SK-N-SH treated with all-trans-retinoic acid at 6 μM for 48 hours (cell line): ENCODE measurements around the gene FREY1.

Experiments
- ATAC-seq: fragments of 200-7000 bp; cut with Tn5 transposase; 3 replicates; pipeline ENCODE4 v1.9.1; 2020; ENCODE audit warnings: mild to moderate bottlenecking, moderate library complexity
- ARNTL ChIP-seq: fragments of 450-650 bp; formaldehyde crosslinking; IDR thresholded peaks from 2 replicates; pipeline ENCODE4 v1.5.0; 2020; ENCODE audit warnings: low read depth, mild to moderate bottlenecking, moderate library complexity, borderline replicate concordance
- BACH2 ChIP-seq: fragments of 250-450 bp; sonication (Bioruptor Pico); IDR thresholded peaks from 2 replicates; pipeline ENCODE4 v1.9.0; 2021; ENCODE audit warnings: mild to moderate bottlenecking, borderline replicate concordance
- CSDC2 ChIP-seq: fragments of 250-450 bp; sonication (Bioruptor Pico); IDR thresholded peaks from 2 replicates; pipeline ENCODE4 v1.5.0; 2020; ENCODE audit warnings: mild to moderate bottlenecking, moderate library complexity
- ISL1 ChIP-seq: fragments of 250-450 bp; sonication (Bioruptor Pico); IDR thresholded peaks from 2 replicates; pipeline ENCODE4 v2.1.2; 2022; ENCODE audit warnings: mild to moderate bottlenecking, moderate library complexity
- RARB ChIP-seq: fragments of 250-450 bp; sonication (Bioruptor Pico); IDR thresholded peaks from 2 replicates; pipeline ENCODE4 v1.8.0; 2021; ENCODE audit warnings: mild to moderate bottlenecking, moderate library complexity
- SNAI2 ChIP-seq: fragments of 250-450 bp; sonication (Bioruptor Pico); IDR thresholded peaks from 2 replicates; pipeline ENCODE4 v1.5.0; 2020; ENCODE audit warnings: mild to moderate bottlenecking, moderate library complexity
- ZC3H10 ChIP-seq: fragments of 250-450 bp; sonication (Bioruptor Pico); IDR thresholded peaks from 2 replicates; pipeline ENCODE4 v1.5.1; 2021; ENCODE audit warnings: mild to moderate bottlenecking, moderate library complexity
- ZFP3 ChIP-seq: fragments of 250-450 bp; sonication (Bioruptor Pico); IDR thresholded peaks from 2 replicates; pipeline ENCODE4 v1.5.0; 2020; ENCODE audit warnings: mild to moderate bottlenecking, moderate library complexity
- ZFP30 ChIP-seq: fragments of 450-650 bp; formaldehyde crosslinking; IDR thresholded peaks from 2 replicates; pipeline ENCODE4 v1.5.0; 2022; ENCODE audit warnings: mild to moderate bottlenecking, moderate library complexity
- ZNF70 ChIP-seq: fragments of 450-650 bp; formaldehyde crosslinking; IDR thresholded peaks from 2 replicates; pipeline ENCODE4 v1.5.0; 2020; ENCODE audit warnings: mild to moderate bottlenecking, moderate library complexity
- ZNF8 ChIP-seq: fragments of 450-650 bp; formaldehyde crosslinking; IDR thresholded peaks from 2 replicates; pipeline ENCODE4 v1.5.0; 2020; ENCODE audit warnings: mild to moderate bottlenecking, moderate library complexity
- TF ChIP-seq, protein P1 (sequence below): fragments of 250-450 bp; sonication (Bioruptor Pico); IDR thresholded peaks from 2 replicates; pipeline ENCODE4 v1.5.1; 2020; ENCODE audit warnings: low read depth, mild to moderate bottlenecking, moderate library complexity
- TF ChIP-seq, protein P2 (sequence below): fragments of 250-450 bp; sonication (Bioruptor Pico); IDR thresholded peaks from 2 replicates; pipeline ENCODE4 v1.8.0; 2020; ENCODE audit warnings: mild to moderate bottlenecking, moderate library complexity, borderline replicate concordance
- TF ChIP-seq, protein P3 (sequence below): fragments of 250-450 bp; sonication (Bioruptor Pico); IDR thresholded peaks from 2 replicates; pipeline ENCODE4 v1.8.0; 2021; ENCODE audit warnings: low read depth, mild to moderate bottlenecking, moderate library complexity, borderline replicate concordance
- TF ChIP-seq, protein P4 (sequence below): fragments of 250-450 bp; sonication (Bioruptor Pico); IDR thresholded peaks from 2 replicates; pipeline ENCODE4 v1.5.0; 2020; ENCODE audit warnings: mild to moderate bottlenecking, moderate library complexity
- TF ChIP-seq, protein P5 (sequence below): fragments of 250-450 bp; sonication (Bioruptor Pico); IDR thresholded peaks from 2 replicates; pipeline ENCODE4 v1.5.1; 2021; ENCODE audit warnings: mild to moderate bottlenecking, moderate library complexity

Gene FREY1

DNA sequence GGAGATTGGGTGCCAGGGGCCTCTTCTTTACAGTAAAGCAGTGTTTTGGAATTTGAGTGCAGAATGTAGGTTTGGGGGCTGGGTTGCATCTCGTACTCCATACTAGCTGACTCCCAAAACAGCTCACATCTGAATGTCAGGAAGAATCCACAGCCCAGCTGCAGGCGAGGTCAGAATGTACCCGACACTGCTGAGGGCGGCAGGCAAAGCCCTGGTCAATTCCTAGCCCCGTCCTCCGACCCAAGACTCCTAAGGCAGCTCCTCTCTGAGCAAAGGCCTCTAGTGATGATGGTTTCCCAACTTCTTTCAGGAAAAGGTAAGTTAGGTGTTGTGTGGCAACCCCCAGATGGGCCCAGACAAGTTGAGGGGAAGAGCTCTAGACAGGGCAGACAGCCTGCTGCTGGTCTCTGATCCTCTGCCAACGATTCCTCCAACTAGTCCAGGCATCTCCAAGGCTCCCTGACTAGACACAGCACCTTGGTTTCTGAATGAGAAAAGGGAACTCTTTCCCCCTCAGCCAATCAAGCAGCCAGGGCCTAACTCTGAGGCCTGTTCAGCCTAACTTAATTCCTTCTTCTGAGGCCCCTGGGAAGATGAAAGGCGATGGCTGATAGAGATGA lies 24.0 kb upstream of the FREY1 start:
- TF ChIP-seq ZNF8 (CRISPR knock-in tag), result no peak
- no peak for TF ChIP-seq ARNTL (CRISPR knock-in tag)
- TF ChIP-seq SNAI2 (CRISPR knock-in tag), result no peak
- no peak for TF ChIP-seq ZFP30
- TF ChIP-seq RARB (CRISPR knock-in tag), result no peak
- no peak for TF ChIP-seq ZC3H10 (CRISPR knock-in tag)
- TF ChIP-seq ZFP3 (CRISPR knock-in tag), result no peak
- ATAC-seq, result no peak

DNA sequence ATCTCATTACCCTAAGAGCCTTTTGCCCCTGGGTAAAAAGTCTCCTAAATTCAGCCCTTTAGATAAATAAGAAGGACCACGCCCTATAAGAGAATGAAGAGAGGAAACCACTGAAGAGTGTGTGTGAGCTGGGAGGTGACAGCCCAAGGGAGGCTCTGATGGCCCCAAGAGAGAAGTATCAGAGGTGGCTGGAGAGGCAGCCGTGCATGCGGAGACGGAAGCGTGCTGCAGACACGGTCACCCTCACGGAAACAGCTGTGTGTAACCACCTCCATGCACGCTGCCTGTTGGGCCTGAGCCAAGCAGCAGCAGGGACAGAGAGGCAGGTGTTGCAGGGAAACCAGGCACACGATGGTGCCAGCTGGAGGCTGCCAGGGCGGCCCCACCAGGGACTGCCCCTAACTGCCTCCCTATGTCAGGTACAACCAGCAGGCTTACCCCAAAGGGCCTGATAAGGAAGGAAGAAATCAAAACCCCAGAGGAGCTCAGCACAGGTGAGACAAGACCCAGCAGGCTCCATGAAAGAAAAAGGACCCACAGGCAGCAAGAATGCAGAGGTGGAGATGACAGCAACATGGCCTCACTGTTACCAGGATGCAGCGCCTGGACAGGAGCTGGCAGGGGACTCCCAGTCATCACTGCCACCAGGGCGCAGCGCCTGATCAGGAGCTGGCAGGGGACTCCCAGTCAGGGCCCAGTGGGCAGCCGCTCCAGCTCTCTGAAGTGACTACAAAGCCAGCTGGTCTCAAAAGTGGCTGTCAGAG lies 23.1 kb upstream of the FREY1 start:
- TF ChIP-seq, protein P1, sequence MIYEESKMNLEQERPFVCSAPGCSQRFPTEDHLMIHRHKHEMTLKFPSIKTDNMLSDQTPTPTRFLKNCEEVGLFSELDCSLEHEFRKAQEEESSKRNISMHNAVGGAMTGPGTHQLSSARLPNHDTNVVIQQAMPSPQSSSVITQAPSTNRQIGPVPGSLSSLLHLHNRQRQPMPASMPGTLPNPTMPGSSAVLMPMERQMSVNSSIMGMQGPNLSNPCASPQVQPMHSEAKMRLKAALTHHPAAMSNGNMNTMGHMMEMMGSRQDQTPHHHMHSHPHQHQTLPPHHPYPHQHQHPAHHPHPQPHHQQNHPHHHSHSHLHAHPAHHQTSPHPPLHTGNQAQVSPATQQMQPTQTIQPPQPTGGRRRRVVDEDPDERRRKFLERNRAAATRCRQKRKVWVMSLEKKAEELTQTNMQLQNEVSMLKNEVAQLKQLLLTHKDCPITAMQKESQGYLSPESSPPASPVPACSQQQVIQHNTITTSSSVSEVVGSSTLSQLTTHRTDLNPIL (CRISPR knock-in tag), result no peak
- TF ChIP-seq CSDC2 (no peak), SNAI2 (CRISPR knock-in tag) (no peak)
- TF ChIP-seq, protein P2, sequence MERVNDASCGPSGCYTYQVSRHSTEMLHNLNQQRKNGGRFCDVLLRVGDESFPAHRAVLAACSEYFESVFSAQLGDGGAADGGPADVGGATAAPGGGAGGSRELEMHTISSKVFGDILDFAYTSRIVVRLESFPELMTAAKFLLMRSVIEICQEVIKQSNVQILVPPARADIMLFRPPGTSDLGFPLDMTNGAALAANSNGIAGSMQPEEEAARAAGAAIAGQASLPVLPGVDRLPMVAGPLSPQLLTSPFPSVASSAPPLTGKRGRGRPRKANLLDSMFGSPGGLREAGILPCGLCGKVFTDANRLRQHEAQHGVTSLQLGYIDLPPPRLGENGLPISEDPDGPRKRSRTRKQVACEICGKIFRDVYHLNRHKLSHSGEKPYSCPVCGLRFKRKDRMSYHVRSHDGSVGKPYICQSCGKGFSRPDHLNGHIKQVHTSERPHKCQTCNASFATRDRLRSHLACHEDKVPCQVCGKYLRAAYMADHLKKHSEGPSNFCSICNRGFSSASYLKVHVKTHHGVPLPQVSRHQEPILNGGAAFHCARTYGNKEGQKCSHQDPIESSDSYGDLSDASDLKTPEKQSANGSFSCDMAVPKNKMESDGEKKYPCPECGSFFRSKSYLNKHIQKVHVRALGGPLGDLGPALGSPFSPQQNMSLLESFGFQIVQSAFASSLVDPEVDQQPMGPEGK, result no peak
- ATAC-seq, result no peak

DNA sequence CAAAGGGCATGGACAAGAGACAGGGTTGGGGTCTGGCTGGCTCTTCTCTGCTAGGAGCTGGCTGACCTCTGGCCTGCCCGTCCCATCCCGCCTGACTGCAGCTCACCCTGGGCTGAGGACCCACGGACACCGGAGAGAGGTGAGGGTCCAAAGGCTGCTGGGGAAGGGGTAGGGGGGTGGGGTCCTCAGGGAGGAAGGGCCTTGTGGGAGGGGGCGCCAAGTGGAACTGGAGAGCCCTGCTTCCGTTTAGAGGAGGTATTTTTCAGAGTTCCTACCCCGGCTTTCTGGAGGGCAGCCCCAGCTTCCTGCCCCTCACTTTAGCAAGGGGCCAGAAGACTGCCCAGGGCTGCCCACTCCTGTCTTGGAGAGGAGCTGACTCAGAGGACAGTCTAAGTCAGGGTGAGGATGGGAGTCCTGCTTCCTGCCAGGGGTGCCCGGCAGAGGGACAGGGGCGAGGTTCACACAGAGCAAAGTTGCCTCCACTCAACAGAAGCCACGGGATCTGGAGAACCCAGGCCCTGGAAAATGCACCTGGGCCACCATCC lies 22.5 kb upstream of the FREY1 start:
- TF ChIP-seq ISL1 (CRISPR knock-in tag) (no peak), ZNF70 (CRISPR knock-in tag) (no peak), CSDC2 (no peak), BACH2 (CRISPR knock-in tag) (no peak), SNAI2 (CRISPR knock-in tag) (no peak)
- TF ChIP-seq, protein P1 (CRISPR knock-in tag), result no peak
- TF ChIP-seq, protein P3, sequence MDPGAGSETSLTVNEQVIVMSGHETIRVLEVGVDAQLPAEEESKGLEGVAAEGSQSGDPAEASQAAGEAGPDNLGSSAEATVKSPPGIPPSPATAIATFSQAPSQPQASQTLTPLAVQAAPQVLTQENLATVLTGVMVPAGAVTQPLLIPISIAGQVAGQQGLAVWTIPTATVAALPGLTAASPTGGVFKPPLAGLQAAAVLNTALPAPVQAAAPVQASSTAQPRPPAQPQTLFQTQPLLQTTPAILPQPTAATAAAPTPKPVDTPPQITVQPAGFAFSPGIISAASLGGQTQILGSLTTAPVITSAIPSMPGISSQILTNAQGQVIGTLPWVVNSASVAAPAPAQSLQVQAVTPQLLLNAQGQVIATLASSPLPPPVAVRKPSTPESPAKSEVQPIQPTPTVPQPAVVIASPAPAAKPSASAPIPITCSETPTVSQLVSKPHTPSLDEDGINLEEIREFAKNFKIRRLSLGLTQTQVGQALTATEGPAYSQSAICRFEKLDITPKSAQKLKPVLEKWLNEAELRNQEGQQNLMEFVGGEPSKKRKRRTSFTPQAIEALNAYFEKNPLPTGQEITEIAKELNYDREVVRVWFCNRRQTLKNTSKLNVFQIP, result no peak
- TF ChIP-seq, protein P4, sequence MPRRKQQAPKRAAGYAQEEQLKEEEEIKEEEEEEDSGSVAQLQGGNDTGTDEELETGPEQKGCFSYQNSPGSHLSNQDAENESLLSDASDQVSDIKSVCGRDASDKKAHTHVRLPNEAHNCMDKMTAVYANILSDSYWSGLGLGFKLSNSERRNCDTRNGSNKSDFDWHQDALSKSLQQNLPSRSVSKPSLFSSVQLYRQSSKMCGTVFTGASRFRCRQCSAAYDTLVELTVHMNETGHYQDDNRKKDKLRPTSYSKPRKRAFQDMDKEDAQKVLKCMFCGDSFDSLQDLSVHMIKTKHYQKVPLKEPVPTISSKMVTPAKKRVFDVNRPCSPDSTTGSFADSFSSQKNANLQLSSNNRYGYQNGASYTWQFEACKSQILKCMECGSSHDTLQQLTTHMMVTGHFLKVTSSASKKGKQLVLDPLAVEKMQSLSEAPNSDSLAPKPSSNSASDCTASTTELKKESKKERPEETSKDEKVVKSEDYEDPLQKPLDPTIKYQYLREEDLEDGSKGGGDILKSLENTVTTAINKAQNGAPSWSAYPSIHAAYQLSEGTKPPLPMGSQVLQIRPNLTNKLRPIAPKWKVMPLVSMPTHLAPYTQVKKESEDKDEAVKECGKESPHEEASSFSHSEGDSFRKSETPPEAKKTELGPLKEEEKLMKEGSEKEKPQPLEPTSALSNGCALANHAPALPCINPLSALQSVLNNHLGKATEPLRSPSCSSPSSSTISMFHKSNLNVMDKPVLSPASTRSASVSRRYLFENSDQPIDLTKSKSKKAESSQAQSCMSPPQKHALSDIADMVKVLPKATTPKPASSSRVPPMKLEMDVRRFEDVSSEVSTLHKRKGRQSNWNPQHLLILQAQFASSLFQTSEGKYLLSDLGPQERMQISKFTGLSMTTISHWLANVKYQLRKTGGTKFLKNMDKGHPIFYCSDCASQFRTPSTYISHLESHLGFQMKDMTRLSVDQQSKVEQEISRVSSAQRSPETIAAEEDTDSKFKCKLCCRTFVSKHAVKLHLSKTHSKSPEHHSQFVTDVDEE, result no peak
- TF ChIP-seq, protein P5, sequence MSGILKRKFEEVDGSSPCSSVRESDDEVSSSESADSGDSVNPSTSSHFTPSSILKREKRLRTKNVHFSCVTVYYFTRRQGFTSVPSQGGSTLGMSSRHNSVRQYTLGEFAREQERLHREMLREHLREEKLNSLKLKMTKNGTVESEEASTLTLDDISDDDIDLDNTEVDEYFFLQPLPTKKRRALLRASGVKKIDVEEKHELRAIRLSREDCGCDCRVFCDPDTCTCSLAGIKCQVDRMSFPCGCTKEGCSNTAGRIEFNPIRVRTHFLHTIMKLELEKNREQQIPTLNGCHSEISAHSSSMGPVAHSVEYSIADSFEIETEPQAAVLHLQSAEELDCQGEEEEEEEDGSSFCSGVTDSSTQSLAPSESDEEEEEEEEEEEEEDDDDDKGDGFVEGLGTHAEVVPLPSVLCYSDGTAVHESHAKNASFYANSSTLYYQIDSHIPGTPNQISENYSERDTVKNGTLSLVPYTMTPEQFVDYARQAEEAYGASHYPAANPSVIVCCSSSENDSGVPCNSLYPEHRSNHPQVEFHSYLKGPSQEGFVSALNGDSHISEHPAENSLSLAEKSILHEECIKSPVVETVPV (CRISPR knock-in tag), result no peak
- TF ChIP-seq, all 23 proteins: peak for 0
- ATAC-seq, result no peak
